A549 (cell line): Measurements from ENCODE around the gene SPAG9.
"Not testable (repeated sequence)": the region's sequence is repeated elsewhere in the genome, so short reads cannot be mapped to it uniquely, and the experiment has no call there.

Source experiments
- CEBPB ChIP-seq, 2 experiments: fragments of >200 bp in 1 of 2; sonication (Bioruptor Twin) in 1 of 2; formaldehyde crosslinking in 1 of 2; IDR thresholded peaks; 2 replicates each; pipeline ENCODE4 v1.6.1; 2012 to 2016
- CTCF ChIP-seq: fragments of >200 bp; sonication (Bioruptor Twin); formaldehyde crosslinking; IDR thresholded peaks from 3 replicates; pipeline ENCODE4 v1.5.1; 2016
- EP300 ChIP-seq, 2 experiments: fragments of >200 bp; sonication (Bioruptor Twin); formaldehyde crosslinking; IDR thresholded peaks; 2 replicates in 1 of 2; 3 replicates in 1 of 2; pipeline ENCODE4 v1.6.1; 2016 to 2017
- HDAC2 ChIP-seq: fragments of 200-600 bp; sonication (generic); IDR thresholded peaks from 2 replicates; pipeline ENCODE4 v1.6.1; 2016
- HMGXB4 ChIP-seq: fragments of 250-450 bp; sonication (Bioruptor Pico); IDR thresholded peaks from 2 replicates; pipeline ENCODE4 v1.5.0; 2021; ENCODE audit warnings: mild to moderate bottlenecking, moderate library complexity, borderline replicate concordance
- JUN ChIP-seq, 2 experiments: fragments of >200 bp; sonication (Bioruptor Twin); formaldehyde crosslinking; IDR thresholded peaks; 2 replicates in 1 of 2; 3 replicates in 1 of 2; pipeline ENCODE4 v1.6.1; 2016 to 2017
- PBX3 ChIP-seq: IDR thresholded peaks from 2 replicates; pipeline ENCODE4 v1.6.1; 2012
- POLR2A ChIP-seq: IDR thresholded peaks from 2 replicates; pipeline ENCODE4 v1.6.1; 2012; ENCODE audit warnings: mild to moderate bottlenecking, low read length
- RCOR1 ChIP-seq: fragments of 150-350 bp; IDR thresholded peaks from 2 replicates; pipeline ENCODE4 v1.6.1; 2014; ENCODE audit warnings: antibody characterized with exemption, low read length, low read depth
- REST ChIP-seq: fragments of 200-600 bp; sonication (generic); IDR thresholded peaks from 2 replicates; pipeline ENCODE4 v1.6.1; 2016; ENCODE audit warnings: antibody characterized with exemption, mild to moderate bottlenecking, moderate library complexity
- RNF2 ChIP-seq: fragments of 200-600 bp; sonication (generic); IDR thresholded peaks from 2 replicates; pipeline ENCODE4 v1.6.1; 2016; ENCODE audit warnings: low read depth, mild to moderate bottlenecking, antibody characterized with exemption, moderate library complexity, borderline replicate concordance
- TFCP2L1 ChIP-seq: fragments of 250-450 bp; sonication (Bioruptor Pico); IDR thresholded peaks from 2 replicates; pipeline ENCODE4 v1.5.0; 2021; ENCODE audit warnings: mild to moderate bottlenecking
- USF2 ChIP-seq: fragments of 450-650 bp; IDR thresholded peaks from 2 replicates; pipeline ENCODE4 v1.6.1; 2014; ENCODE audit warnings: antibody characterized with exemption

GRCh38 chr17:51088868-51089267, 31.8 kb downstream of the SPAG9 start:
- TF ChIP-seq TFCP2L1; PBX3; USF2; JUN (IDR thresholded peaks at IDR 0.05); CTCF; POLR2A; EP300 (IDR thresholded peaks at IDR 0.05); RNF2; RCOR1; HDAC2; REST; HMGXB4 (CRISPR knock-in tag): not testable (repeated sequence)
- TF ChIP-seq CEBPB (IDR thresholded peaks at IDR 0.05): 0 out of 4 replicates have a peak, but pooled peaks of 1 of the 2 experiments have one; percentile 15
